Pancreas (tissue), 10 donors: ENCODE measurements around the gene PPP4R3B. TPM values are rescaled to one million over a fixed set of nuclear protein-coding genes. Genes with fewer than 3 reads are reported as not detected.
A peak's percentile ranks its signal among the peaks of the same experiment; 100 is the strongest.
"Not testable (repeated sequence)": the region's sequence is repeated elsewhere in the genome, so short reads cannot be mapped to it uniquely, and the experiment has no call there.

Experiments used
- ATAC-seq, 4 donors: fragments of 200-7000 bp; cut with Tn5 transposase; one replicate each; pipeline versions ENCODE4 v1.8.0 to v1.9.1; 2020; ENCODE audit warnings: mild to moderate bottlenecking in 4 of 4, moderate library complexity in 4 of 4
- DNase-seq, 6 donors: peaks; one replicate each; pipeline ENCODE4 v3.0.0-alpha.2; 2020
- FAIRE-seq: peaks from 2 replicates; lab custom pipeline; 2012; peaks lifted over from hg19 to GRCh38; lab: Jason Lieb, UNC
- H3K27ac ChIP-seq, 4 donors: fragments of 200-600 bp; sonication (generic); 1 replicate in 3 of 4; 2 replicates in 1 of 4; pipeline versions ENCODE4 v1.5.0 to v1.8.0; 2020
- H3K27me3 ChIP-seq, 4 donors: fragments of 200-600 bp; one replicate each; pipeline ENCODE4 v1.8.0; 2021
- H3K36me3 ChIP-seq, 3 donors: fragments of 200-600 bp; sonication (generic) in 1 of 3; one replicate each; pipeline versions ENCODE4 v1.5.0 to v1.8.0; 2020 to 2021
- H3K4me1 ChIP-seq, 3 donors: fragments of 200-600 bp; one replicate each; pipeline ENCODE4 v1.8.0; 2021
- H3K4me3 ChIP-seq, 4 donors: fragments of 200-600 bp; sonication (generic) in 2 of 4; one replicate each; pipeline versions ENCODE4 v1.5.0 to v1.8.0; 2020 to 2021
- H3K9me3 ChIP-seq, 4 donors: fragments of 200-600 bp; one replicate each; pipeline ENCODE4 v1.8.0; 2021
- WGBS, 2 donors: extraction: QIAGEN DNeasy Blood & Tissue Kit; methylation state at CpG; one replicate each; pipeline ENCODE4 v1.1.7; 2013; 5-methylcytosine and 5-hydroxymethylcytosine counted together
- intact Hi-C, 3 donors: fragments of 100-400 bp; cut with DNase I; formaldehyde crosslinking; loops; one replicate each; pipeline versions ENCODE4 v1.11.1 to v1.14.2; 2022
- polyA plus RNA-seq, 2 donors: library from polyadenylated mRNA; stranded (reverse); fragments of 200-250 nt; gene quantifications; one replicate each; pipeline ENCODE4 v1.2.3, GENCODE V29; 2013
- total RNA-seq, 6 donors: library from RNA; stranded (reverse); fragmentation: NEBNext Ultra II Directional in 4 of 6; extraction: Animal tissue kit (Norgen Biotek cat#: 25700) in 4 of 6; gene quantifications; one replicate each; pipeline versions ENCODE4 v1.2.1 to v1.2.4, GENCODE V29; 2021 to 2023
- TF ChIP-seq, protein P1 (sequence below), 4 donors: fragments of 200-600 bp; sonication (generic) in 3 of 4; IDR thresholded peaks; one replicate each; pipeline versions ENCODE4 v1.5.0 to v1.8.0; 2021; ENCODE audit warnings: antibody characterized with exemption in 4 of 4
- donor health status: healthy with polysubstance abuse.
- donor health status: DM: no; HTN: no; CAD: no; lungs with moderate emphysema.
- donor health status: DM: no; HTN: no; CAD: no.
- donor health status: control.
- donor health status: control.
- donor health status: Bipolar disorder and iron deficiency.
- donor health status: DM: yes; HTN: yes; CAD: no.
- donor health status: DM: no; HTN: no; CAD: no.
- donor health status: DM: no; HTN: no; CAD: no.
- donor health status: DM: yes; HTN: yes; CAD: no.

Gene PPP4R3B
- total and polyA plus RNA-seq, 8 donors = 13.7 to 59.1 (median 33.5) TPM

DNA sequence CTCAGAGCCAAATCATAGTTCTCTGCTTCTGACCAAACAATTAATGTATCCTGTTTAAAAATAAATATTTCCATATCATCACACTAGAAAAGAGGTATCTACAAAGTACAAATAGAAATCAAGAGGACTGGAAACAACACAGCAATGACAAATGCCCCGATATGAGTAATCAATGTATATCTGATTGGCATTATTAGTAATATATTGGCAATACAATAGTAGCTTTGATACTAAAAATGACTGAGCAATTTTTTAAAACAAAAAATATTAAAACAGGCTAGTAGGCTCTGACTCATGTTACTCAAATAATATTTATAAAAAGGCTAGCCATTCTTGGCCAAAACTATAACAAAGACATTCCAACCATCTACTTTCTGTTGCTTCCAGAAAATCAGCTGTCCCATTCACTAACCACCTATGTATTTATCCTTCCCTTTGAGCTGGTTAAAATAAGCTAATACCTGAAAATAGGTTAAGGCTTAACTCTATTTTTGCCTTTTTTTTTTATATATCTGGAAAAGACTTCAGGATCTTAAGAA lies 13.3 kb downstream of the PPP4R3B start:
- no peaks in the 10 kb centered on the region for H3K9me3 ChIP-seq
- TF ChIP-seq, protein P1, sequence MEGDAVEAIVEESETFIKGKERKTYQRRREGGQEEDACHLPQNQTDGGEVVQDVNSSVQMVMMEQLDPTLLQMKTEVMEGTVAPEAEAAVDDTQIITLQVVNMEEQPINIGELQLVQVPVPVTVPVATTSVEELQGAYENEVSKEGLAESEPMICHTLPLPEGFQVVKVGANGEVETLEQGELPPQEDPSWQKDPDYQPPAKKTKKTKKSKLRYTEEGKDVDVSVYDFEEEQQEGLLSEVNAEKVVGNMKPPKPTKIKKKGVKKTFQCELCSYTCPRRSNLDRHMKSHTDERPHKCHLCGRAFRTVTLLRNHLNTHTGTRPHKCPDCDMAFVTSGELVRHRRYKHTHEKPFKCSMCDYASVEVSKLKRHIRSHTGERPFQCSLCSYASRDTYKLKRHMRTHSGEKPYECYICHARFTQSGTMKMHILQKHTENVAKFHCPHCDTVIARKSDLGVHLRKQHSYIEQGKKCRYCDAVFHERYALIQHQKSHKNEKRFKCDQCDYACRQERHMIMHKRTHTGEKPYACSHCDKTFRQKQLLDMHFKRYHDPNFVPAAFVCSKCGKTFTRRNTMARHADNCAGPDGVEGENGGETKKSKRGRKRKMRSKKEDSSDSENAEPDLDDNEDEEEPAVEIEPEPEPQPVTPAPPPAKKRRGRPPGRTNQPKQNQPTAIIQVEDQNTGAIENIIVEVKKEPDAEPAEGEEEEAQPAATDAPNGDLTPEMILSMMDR (IDR thresholded peaks at IDR 0.05) = no peak
- H3K36me3 ChIP-seq = no peaks in the 10 kb centered on the region
- no peak for FAIRE-seq
- peak in 3 of 4 donors; percentile 28 to 49 (median 45) for ATAC-seq
- H3K27me3 ChIP-seq = no peaks in the 10 kb centered on the region
- DNase-seq = no peak
- WGBS, 2 donors = 27 to 29% methylated on average over 1 of the region's 1 CpG
- peak overlapping the region in 3 of 4 donors; percentile 3 to 50 (median 48) for H3K27ac ChIP-seq
- intact Hi-C loops = no loop called here
- H3K4me3 ChIP-seq = no peak overlapping the region
- H3K4me1 ChIP-seq = peaks cover 30 to 35% (median 31%) of the 10 kb centered on the region in 3 donors

DNA sequence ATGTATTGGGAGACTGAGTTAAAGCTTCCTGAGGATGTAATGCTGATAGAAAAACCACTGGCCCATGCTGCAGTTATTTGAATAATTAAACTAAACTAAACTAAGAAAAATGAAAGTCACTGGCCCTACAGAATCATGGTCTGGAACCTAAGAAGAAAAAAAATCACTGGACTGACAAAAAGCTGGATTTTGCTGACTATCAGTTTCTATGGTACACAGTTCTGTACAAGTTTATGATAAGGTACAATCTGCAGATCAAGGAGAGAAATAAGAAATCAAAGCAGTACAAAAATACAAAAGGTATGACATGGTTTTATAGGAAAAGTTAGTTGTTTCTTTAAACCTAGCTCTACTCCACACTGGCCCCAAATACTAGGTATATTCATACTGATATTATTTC lies 15.6 kb downstream of the PPP4R3B start:
- no peak for DNase-seq
- Histone ChIP-seq H3K27me3 (no peaks in the 10 kb centered on the region), H3K9me3 (no peaks in the 10 kb centered on the region), H3K36me3 (peaks cover 0 to 14% (median 3%) of the 10 kb centered on the region in 3 donors), H3K4me3 (no peak overlapping the region), H3K4me1 (peaks cover 11 to 25% (median 20%) of the 10 kb centered on the region in 3 donors), H3K27ac (peak overlapping the region in 1 of 4 donors; percentile 4)
- TF ChIP-seq, protein P1 (IDR thresholded peaks at IDR 0.05) = no peak
- no peak for ATAC-seq
- FAIRE-seq = no peak
- intact Hi-C loops = no loop called here

DNA sequence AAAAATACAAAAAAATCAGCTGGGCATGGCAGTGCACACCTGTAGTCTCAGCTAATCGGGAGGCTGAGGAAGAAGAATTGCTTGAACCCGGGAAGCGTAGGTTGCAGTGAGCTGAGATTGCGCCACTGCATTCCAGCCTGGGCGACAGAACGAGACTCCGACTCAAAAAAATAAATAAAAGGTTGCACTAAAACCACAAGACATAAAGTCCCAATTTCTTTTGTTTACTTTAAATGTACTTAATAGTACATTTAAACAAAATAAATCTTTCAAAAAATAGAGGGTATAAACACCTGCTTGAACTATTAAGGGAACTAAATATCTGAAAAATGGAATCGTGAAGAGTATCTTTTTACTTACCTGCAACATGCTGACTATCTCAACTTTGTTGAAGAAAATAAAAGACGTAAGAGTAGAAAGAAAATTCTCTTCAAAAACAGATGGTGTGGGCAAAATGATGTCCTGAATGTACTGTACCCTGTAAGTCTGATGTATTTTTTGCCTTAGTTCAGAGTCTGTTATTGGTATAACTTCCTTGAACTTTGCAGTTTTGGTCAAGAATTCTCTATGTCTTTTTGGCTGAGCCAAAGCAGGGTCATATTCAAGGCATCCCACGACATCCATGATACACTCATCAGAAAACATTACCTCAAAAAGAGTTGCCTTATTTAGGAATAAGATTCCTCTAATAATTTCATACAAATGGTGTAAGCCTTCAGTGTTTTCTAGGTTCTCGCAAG lies 19.2 kb downstream of the PPP4R3B start:
- DNase-seq (no peak), FAIRE-seq (no peak), ATAC-seq (no peak)
- Histone ChIP-seq H3K9me3 (no peaks in the 10 kb centered on the region), H3K36me3 (peaks cover 0 to 14% (median 3%) of the 10 kb centered on the region in 3 donors), H3K4me3 (no peak overlapping the region), H3K4me1 (peaks cover 2 to 7% (median 3%) of the 10 kb centered on the region in 3 donors), H3K27me3 (no peaks in the 10 kb centered on the region), H3K27ac (no peak overlapping the region)
- intact Hi-C loops = no loop called here
- TF ChIP-seq, protein P1 (IDR thresholded peaks at IDR 0.05) = no peak
- WGBS, 2 donors = 95% methylated on average over 11 of the region's 11 CpGs

DNA sequence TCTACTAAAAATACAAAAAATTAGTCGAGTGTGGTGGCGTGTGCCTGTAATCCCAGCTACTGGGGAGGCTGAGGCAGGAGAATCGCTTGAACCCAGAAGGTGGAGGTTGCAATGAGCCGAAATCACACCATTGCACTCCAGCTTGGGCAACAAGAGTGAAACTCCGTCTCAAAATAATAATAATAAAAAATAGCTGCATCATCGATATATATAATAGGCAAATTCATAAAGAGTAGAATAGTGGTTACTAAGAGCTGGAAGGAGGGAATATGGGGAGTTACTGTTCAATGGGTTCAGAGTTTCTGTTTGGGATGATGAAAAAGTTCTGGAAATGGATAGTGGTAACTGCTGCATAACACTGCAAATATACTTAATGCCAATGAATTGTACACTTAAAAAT lies 20.6 kb downstream of the PPP4R3B start:
- H3K9me3 ChIP-seq, ATAC-seq, H3K4me1 ChIP-seq, intact Hi-C loops, H3K27me3 ChIP-seq, H3K4me3 ChIP-seq, H3K27ac ChIP-seq, DNase-seq, FAIRE-seq: not testable (repeated sequence)
- 94 to 96% methylated on average over 6 of the region's 6 CpGs for WGBS, 2 donors
- peaks cover 0 to 14% (median 3%) of the 10 kb centered on the region in 3 donors for H3K36me3 ChIP-seq

DNA sequence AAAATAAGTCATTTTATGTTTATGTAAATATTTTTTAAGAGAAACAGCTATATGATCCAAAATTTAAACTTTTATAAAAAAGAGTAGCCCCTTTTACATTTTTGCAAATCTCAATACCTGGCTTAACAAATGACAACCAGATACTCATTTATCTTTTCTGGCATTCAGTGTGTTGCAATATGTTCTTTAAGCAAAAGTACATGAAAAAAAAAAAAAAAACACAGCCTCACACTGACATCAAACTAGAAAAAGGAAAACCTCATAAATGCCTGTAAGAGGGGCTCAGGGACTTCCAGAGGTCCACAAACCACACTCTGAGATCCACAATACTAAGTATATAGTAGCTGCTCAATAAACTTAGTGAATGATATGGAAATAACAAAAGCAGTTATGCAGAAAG lies 21.9 kb downstream of the PPP4R3B start:
- intact Hi-C loops = no loop called here
- Histone ChIP-seq H3K27me3 (no peaks in the 10 kb centered on the region), H3K27ac (no peak overlapping the region), H3K36me3 (peaks cover 0 to 14% (median 3%) of the 10 kb centered on the region in 3 donors), H3K4me3 (no peak overlapping the region), H3K4me1 (peaks cover 0 to 3% (median 2%) of the 10 kb centered on the region in 3 donors), H3K9me3 (no peaks in the 10 kb centered on the region)
- FAIRE-seq = no peak
- no peak for ATAC-seq
- DNase-seq = no peak
- TF ChIP-seq, protein P1 (IDR thresholded peaks at IDR 0.05) = no peak
